Activated CD8-positive, alpha-beta T cell treated with anti-CD3 and anti-CD28 coated beads for 36 hours (primary cell): ENCODE measurements around the gene WIPI1. TPM values are rescaled to one million over a fixed set of nuclear protein-coding genes. Genes with fewer than 3 reads are reported as not detected.

Experiments
- ATAC-seq: fragments of 200-7000 bp; cut with Tn5 transposase; one replicate; pipeline ENCODE4 v1.10.0; 2021; ENCODE audit warnings: mild to moderate bottlenecking, moderate library complexity
- CTCF ChIA-PET: fragments of 350-600 bp; sonication (Branson Sonifier 250); formaldehyde crosslinking; loops from one replicate; lab custom pipeline; 2021; ENCODE audit warnings: antibody characterized with exemption; lab: Charles Lee
- POLR2A ChIA-PET: fragments of 350-600 bp; sonication (Branson Sonifier 250); formaldehyde crosslinking; loops from one replicate; lab custom pipeline; 2021; ENCODE audit warnings: antibody characterized with exemption; lab: Charles Lee
- DNase-seq: peaks from one replicate; pipeline ENCODE4 v3.0.0-alpha.2; 2020
- H3K27ac Mint-ChIP-seq: one replicate; pipeline ENCODE4 v1.8.0; 2021; ENCODE audit warnings: mild to moderate bottlenecking, mixed read lengths
- H3K27me3 Mint-ChIP-seq: one replicate; pipeline ENCODE4 v1.8.0; 2021; ENCODE audit warnings: mixed read lengths
- H3K36me3 Mint-ChIP-seq: one replicate; pipeline ENCODE4 v1.8.0; 2021; ENCODE audit warnings: low read depth, mixed read lengths
- H3K4me1 Mint-ChIP-seq: one replicate; pipeline ENCODE4 v1.8.0; 2021; ENCODE audit warnings: low read depth, mixed read lengths
- H3K4me3 Mint-ChIP-seq: one replicate; pipeline ENCODE4 v1.8.0; 2021; ENCODE audit warnings: mild to moderate bottlenecking, moderate library complexity, mixed read lengths
- H3K9me3 Mint-ChIP-seq: one replicate; pipeline ENCODE4 v1.8.0; 2021; ENCODE audit warnings: mixed read lengths
- CTCF ChIP-seq: fragments of 200-600 bp; IDR thresholded peaks from one replicate; pipeline ENCODE4 v1.8.0; 2022; ENCODE audit warnings: antibody characterized with exemption, mild to moderate bottlenecking
- intact Hi-C: fragments of 100-400 bp; cut with micrococcal nuclease; formaldehyde crosslinking; loops from one replicate; pipeline ENCODE4 v1.10.0; 2022
- total RNA-seq, 2 experiments: library from RNA; stranded (reverse); gene quantifications; one replicate each; pipeline ENCODE4 v1.2.3, GENCODE V29; 2021

The WIPI1 gene
- total RNA-seq, 2 experiments from 2014 or later: 11.3 to 13.1 TPM

- no peak for TF ChIP-seq CTCF
- H3K27me3 Mint-ChIP-seq: no peaks in the 10 kb centered on the region
- intact Hi-C loops: no loop called here
- no peak for DNase-seq
- H3K4me3 Mint-ChIP-seq: no peak overlapping the region
- H3K9me3 Mint-ChIP-seq: no peaks in the 10 kb centered on the region
- H3K36me3 Mint-ChIP-seq: peaks cover 3% of the 10 kb centered on the region
- no peaks in the 10 kb centered on the region for H3K4me1 Mint-ChIP-seq
- CTCF ChIA-PET: interaction anchor here (1.2 kb wide), 1 partner anchor 160 kb away, joined by 3 read pairs; no protein-coding TSS in a partner anchor
- POLR2A ChIA-PET: no interaction called here
- H3K27ac Mint-ChIP-seq: no peak overlapping the region
- ATAC-seq: no peak
Observed at GRCh38 chr17:68424203-68424602, 33.1 kb downstream of the WIPI1 start.

GRCh38 chr17:68423251-68423650 lies 34.0 kb downstream of the WIPI1 start:
- no peak for TF ChIP-seq CTCF
- POLR2A ChIA-PET: interaction anchor here (1.8 kb wide), 1 partner anchor 9 kb away, joined by 7 read pairs; no protein-coding TSS in a partner anchor
- no peaks in the 10 kb centered on the region for H3K27me3 Mint-ChIP-seq
- H3K9me3 Mint-ChIP-seq: no peaks in the 10 kb centered on the region
- no peak overlapping the region for H3K4me3 Mint-ChIP-seq
- ATAC-seq: no peak
- H3K27ac Mint-ChIP-seq: no peak overlapping the region
- no peaks in the 10 kb centered on the region for H3K4me1 Mint-ChIP-seq
- CTCF ChIA-PET: interaction anchor here (1.2 to 1.5 kb wide), 3 partner anchors 9 to 159 kb away, joined by 5 read pairs; no protein-coding TSS in a partner anchor
- no peak for DNase-seq
- H3K36me3 Mint-ChIP-seq: no peaks in the 10 kb centered on the region
- intact Hi-C loops: no loop called here

- DNase-seq (no peak), ATAC-seq (no peak)
- peaks cover 1% of the 10 kb centered on the region for H3K4me1 Mint-ChIP-seq
- TF ChIP-seq CTCF: no peak
- ChIA-PET CTCF (interaction anchor here (1.2 to 1.5 kb wide), 3 partner anchors 9 to 158 kb away, joined by 5 read pairs; no protein-coding TSS in a partner anchor), POLR2A (interaction anchor here (1.8 kb wide), 1 partner anchor 9 kb away, joined by 7 read pairs; no protein-coding TSS in a partner anchor)
- no peak overlapping the region for H3K27ac Mint-ChIP-seq
- intact Hi-C loops: no loop called here
- H3K27me3 Mint-ChIP-seq: no peaks in the 10 kb centered on the region
- no peaks in the 10 kb centered on the region for H3K9me3 Mint-ChIP-seq
- H3K4me3 Mint-ChIP-seq: no peak overlapping the region
- H3K36me3 Mint-ChIP-seq: no peaks in the 10 kb centered on the region
Observed at GRCh38 chr17:68422821-68423220, 34.5 kb downstream of the WIPI1 start.

GRCh38 chr17:68421486-68421885 lies 35.8 kb downstream of the WIPI1 start:
- DNase-seq (no peak), ATAC-seq (no peak)
- H3K4me1 Mint-ChIP-seq: peaks cover 1% of the 10 kb centered on the region
- no peak overlapping the region for H3K4me3 Mint-ChIP-seq
- no peak overlapping the region for H3K27ac Mint-ChIP-seq
- no peak for TF ChIP-seq CTCF
- intact Hi-C loops: no loop called here
- ChIA-PET POLR2A (interaction anchor here (0.6 to 1.8 kb wide), 3 partner anchors 9 to 80 kb away, joined by 3 to 7 read pairs (median 3); no protein-coding TSS in a partner anchor), CTCF (no interaction called here)
- peaks cover 2% of the 10 kb centered on the region for H3K36me3 Mint-ChIP-seq
- H3K9me3 Mint-ChIP-seq: peaks cover 1% of the 10 kb centered on the region
- no peaks in the 10 kb centered on the region for H3K27me3 Mint-ChIP-seq

- Mint-ChIP-seq H3K36me3 (peaks cover 2% of the 10 kb centered on the region), H3K27me3 (no peaks in the 10 kb centered on the region), H3K9me3 (peaks cover 2% of the 10 kb centered on the region), H3K27ac (no peak overlapping the region), H3K4me1 (peaks cover 12% of the 10 kb centered on the region), H3K4me3 (no peak overlapping the region)
- CTCF ChIA-PET: interaction anchor here (4.6 to 5.8 kb wide), 2 partner anchors 12 to 16 kb away, joined by 29 to 32 read pairs; no protein-coding TSS in a partner anchor
- intact Hi-C loops: no loop called here
- no peak for TF ChIP-seq CTCF
- DNase-seq: no peak
- ATAC-seq: no peak
- POLR2A ChIA-PET: interaction anchor here (1.6 kb wide), 1 partner anchor 11 kb away, joined by 3 read pairs; no protein-coding TSS in a partner anchor
Observed at GRCh38 chr17:68420065-68420464, 37.2 kb downstream of the WIPI1 start.
